Measurements from ENCODE around the gene HBE1. TPM values are rescaled to one million over a fixed set of nuclear protein-coding genes. Genes with fewer than 3 reads are reported as not detected.

HBE1 gene
- total and polyA plus RNA-seq, 9 of the 15 experiments (the other 6 are each of a cell fraction or from before 2014, with no cell fraction given): 612 to 10,250 (median 2,181) TPM

DNA sequence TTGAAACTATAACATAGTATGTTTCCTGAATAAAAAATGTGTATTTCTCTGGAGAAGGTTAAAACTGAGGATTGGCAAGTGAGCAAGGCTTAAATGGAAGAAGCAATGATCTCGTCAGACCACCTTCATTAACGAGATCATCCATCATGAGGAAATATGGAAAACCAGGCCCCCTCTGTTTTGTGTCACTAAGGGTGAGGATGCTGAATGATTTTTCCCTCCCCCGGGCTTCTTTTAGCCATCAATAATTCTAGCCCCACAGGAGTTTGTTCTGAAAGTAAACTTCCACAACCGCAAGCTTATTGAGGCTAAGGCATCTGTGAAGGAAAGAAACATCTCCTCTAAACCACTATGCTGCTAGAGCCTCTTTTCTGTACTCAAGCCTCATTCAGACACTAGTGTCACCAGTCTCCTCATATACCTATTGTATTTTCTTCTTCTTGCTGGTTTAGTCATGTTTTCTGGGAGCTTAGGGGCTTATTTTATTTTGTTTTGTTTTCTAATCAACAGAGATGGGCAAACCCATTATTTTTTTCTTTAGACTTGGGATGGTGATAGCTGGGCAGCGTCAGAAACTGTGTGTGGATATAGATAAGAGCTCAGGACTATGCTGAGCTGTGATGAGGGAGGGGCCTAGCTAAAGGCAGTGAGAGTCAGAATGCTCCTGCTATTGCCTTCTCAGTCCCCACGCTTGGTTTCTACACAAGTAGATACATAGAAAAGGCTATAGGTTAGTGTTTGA, 5.8 kb upstream of the HBE1 start (continued):
- TF ChIP-seq BMI1 (IDR thresholded peaks at IDR 0.05; ENCODE audit: low read length) (no peak), XRCC5 (IDR thresholded peaks at IDR 0.05; ENCODE audit: low read depth, low read length) (no peak), KDM4B (IDR thresholded peaks at IDR 0.05; ENCODE audit: borderline replicate concordance in 2 of 2, low read depth in 1 of 2) (no peak), TCF3 (CRISPR knock-in tag; IDR thresholded peaks at IDR 0.05) (peak; percentile 88), TBL1XR1 (IDR thresholded peaks at IDR 0.05; ENCODE audit: low read length in 2 of 2) (peak in 1 of 2 experiments; percentile 45; a peak in 1 of 4 replicates), ZNF696 (CRISPR knock-in tag; conservative IDR thresholded peaks at IDR 0.05) (no peak), TEAD2 (tag; IDR thresholded peaks at IDR 0.05) (no peak), ZBTB8A (IDR thresholded peaks at IDR 0.05; ENCODE audit: partially characterized antibody) (no peak), MCM2 (IDR thresholded peaks at IDR 0.05; ENCODE audit: low read depth) (no peak), FOXJ2 (tag; IDR thresholded peaks at IDR 0.05) (no peak), ZNF224 (CRISPR knock-in tag; IDR thresholded peaks at IDR 0.05) (no peak), SUPT5H (IDR thresholded peaks at IDR 0.05) (peak; percentile 49; the same call in 1 of the 2 replicates), SIN3B (IDR thresholded peaks at IDR 0.05; ENCODE audit: low read depth) (no peak), HNRNPUL1 (IDR thresholded peaks at IDR 0.05; ENCODE audit: low read length) (no peak), FOXP1 (CRISPR knock-in tag; IDR thresholded peaks at IDR 0.05) (no peak), SIRT6 (IDR thresholded peaks at IDR 0.05; ENCODE audit: low read depth, low read length) (no peak), DMBX1 (CRISPR knock-in tag; IDR thresholded peaks at IDR 0.05; ENCODE audit: borderline replicate concordance) (no peak; the same call in 1 of the 2 replicates), PHB2 (IDR thresholded peaks at IDR 0.05; ENCODE audit: low read depth) (no peak)
- TF ChIP-seq, protein P1, sequence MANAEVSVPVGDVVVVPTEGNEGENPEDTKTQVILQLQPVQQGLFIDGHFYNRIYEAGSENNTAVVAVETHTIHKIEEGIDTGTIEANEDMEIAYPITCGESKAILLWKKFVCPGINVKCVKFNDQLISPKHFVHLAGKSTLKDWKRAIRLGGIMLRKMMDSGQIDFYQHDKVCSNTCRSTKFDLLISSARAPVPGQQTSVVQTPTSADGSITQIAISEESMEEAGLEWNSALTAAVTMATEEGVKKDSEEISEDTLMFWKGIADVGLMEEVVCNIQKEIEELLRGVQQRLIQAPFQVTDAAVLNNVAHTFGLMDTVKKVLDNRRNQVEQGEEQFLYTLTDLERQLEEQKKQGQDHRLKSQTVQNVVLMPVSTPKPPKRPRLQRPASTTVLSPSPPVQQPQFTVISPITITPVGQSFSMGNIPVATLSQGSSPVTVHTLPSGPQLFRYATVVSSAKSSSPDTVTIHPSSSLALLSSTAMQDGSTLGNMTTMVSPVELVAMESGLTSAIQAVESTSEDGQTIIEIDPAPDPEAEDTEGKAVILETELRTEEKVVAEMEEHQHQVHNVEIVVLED (CRISPR knock-in tag; IDR thresholded peaks at IDR 0.05): no peak
- TF ChIP-seq, protein P2, sequence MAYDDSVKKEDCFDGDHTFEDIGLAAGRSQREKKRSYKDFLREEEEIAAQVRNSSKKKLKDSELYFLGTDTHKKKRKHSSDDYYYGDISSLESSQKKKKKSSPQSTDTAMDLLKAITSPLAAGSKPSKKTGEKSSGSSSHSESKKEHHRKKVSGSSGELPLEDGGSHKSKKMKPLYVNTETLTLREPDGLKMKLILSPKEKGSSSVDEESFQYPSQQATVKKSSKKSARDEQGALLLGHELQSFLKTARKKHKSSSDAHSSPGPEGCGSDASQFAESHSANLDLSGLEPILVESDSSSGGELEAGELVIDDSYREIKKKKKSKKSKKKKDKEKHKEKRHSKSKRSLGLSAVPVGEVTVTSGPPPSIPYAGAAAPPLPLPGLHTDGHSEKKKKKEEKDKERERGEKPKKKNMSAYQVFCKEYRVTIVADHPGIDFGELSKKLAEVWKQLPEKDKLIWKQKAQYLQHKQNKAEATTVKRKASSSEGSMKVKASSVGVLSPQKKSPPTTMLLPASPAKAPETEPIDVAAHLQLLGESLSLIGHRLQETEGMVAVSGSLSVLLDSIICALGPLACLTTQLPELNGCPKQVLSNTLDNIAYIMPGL (CRISPR knock-in tag; IDR thresholded peaks at IDR 0.05): no peak
- TF ChIP-seq, protein P3, sequence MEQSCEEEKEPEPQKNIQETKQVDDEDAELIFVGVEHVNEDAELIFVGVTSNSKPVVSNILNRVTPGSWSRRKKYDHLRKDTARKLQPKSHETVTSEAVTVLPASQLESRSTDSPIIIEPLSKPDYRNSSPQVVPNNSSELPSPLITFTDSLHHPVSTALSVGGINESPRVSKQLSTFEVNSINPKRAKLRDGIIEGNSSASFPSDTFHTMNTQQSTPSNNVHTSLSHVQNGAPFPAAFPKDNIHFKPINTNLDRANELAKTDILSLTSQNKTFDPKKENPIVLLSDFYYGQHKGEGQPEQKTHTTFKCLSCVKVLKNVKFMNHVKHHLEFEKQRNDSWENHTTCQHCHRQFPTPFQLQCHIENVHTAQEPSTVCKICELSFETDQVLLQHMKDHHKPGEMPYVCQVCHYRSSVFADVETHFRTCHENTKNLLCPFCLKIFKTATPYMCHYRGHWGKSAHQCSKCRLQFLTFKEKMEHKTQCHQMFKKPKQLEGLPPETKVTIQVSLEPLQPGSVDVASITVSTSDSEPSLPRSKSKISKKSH (CRISPR knock-in tag; IDR thresholded peaks at IDR 0.05): no peak
- TF ChIP-seq, protein P4, sequence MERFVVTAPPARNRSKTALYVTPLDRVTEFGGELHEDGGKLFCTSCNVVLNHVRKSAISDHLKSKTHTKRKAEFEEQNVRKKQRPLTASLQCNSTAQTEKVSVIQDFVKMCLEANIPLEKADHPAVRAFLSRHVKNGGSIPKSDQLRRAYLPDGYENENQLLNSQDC (CRISPR knock-in tag; IDR thresholded peaks at IDR 0.05): no peak
- TF ChIP-seq, protein P5, sequence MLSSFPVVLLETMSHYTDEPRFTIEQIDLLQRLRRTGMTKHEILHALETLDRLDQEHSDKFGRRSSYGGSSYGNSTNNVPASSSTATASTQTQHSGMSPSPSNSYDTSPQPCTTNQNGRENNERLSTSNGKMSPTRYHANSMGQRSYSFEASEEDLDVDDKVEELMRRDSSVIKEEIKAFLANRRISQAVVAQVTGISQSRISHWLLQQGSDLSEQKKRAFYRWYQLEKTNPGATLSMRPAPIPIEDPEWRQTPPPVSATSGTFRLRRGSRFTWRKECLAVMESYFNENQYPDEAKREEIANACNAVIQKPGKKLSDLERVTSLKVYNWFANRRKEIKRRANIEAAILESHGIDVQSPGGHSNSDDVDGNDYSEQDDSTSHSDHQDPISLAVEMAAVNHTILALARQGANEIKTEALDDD (IDR thresholded peaks at IDR 0.05): peak; percentile 71; the same call in 1 of the 2 replicates

Data from K562 (cell line).